ENCODE results near the gene MR1. TPM values are rescaled to one million over a fixed set of nuclear protein-coding genes. Genes with fewer than 3 reads are reported as not detected.

The MR1 gene
- 15.4 and 17.6 TPM in 2 replicates for total RNA-seq

DNA sequence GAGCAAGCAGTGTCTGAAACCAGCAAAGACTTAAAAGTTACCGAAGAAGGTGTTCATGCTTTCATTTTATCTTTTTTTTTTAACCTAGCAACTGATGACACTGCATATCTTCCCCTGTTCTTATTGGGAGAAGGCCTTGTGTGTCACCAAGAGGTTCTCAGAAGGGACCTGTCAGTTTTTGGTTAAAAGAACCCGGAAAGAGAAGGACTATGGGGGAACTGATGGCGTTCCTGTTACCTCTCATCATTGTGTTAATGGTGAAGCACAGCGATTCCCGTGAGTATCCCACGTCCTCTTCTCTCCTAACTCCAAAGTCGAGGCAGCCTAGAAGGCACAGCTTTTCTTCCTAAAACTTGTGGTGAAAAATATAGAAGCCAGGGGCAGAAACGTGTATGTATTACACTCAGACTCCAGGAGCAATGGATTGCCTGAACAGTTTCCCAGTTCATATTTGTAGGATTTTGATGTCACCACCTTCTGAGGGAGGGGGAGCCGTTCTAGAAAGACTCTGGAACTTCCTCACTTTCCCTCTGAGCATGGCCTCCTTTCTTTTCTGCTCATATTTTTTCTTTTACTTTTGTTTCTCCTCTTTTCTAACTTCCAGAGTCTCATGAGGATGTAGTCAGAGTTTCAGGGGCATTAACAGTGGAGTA lies at the start of gene MR1:
Gene MR1 (plus strand): TSS at position 185 of the 653 bp plus-strand sequence. CDS start 25 bp downstream, at position 210.

DNA sequence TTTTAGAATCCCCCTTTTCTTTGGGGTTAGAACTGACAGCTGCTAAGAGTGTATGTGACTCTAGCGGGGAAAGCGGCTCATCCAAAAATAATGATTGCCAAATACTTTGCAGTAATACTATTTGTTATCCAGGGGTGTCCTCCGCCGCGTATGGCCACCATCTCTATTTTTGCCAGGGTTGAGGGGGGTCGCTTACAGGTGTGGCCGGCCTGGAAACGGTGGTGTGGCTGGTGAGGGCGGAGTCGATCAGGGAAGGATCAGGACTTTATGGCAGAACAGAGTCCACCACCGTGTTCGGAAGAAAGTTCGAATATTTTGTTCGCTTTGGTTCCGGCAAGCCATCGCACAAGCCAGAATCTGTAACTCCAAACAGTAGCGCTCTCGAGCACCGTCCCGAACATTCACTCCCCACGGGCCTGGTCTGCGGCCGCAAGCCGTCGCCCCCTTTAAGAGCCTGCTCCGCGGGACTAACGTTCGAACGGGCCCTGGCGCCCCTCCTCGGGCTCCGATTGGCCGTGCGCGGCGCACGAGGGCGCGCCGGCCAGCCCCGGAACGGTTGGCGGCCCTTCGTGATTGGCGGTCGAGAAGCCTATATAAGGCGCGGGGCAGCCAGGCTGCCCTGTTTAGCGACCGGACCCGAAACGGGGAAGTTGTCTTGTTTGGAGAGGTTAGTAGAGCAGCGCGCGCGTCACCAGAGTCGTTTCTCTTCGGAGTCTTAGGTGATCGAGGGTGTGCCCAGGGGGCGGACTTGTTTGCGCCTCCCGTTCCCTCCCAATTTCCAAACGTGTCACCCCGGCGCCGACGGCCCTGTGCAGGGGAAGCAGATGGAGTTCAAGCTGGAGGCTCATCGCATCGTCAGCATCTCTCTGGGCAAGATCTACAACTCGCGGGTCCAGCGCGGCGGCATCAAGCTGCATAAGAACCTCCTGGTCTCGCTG lies 54.6 kb downstream of the MR1 start, which contains the start of gene IER5:
Gene IER5 (plus strand): TSS at position 622 of the 938 bp plus-strand sequence. CDS start 203 bp downstream, at position 825.

Other genes starting within 250 kb of the MR1 start
- 6.3 and 6.5 TPM in 2 replicates for gene KIAA1614, start 121.1 kb upstream of the MR1 start, total RNA-seq
- gene STX6, start 11.1 kb upstream of the MR1 start, total RNA-seq: 34.6 and 37.4 TPM in 2 replicates
- 27.6 and 38.7 TPM in 2 replicates for gene IER5, start 54.7 kb downstream of the MR1 start, total RNA-seq